ENCODE data around the gene TFG.

TFG gene

GRCh38 chr3:100775669-100776068, 66.4 kb downstream of the TFG start:
- TF ChIP-seq CTCF (IDR thresholded peaks at IDR 0.05; ENCODE audit: insufficient read depth, low read depth, low read length, missing control alignments) = no peak
- DNase-seq (ENCODE audit: low read depth) = peak; percentile 25
- no peak overlapping the region for H3K4me3 ChIP-seq (ENCODE audit: low read length)

- H3K4me3 ChIP-seq (ENCODE audit: low read length) = no peak overlapping the region
- DNase-seq (ENCODE audit: low read depth) = no peak
- no peak for TF ChIP-seq CTCF (IDR thresholded peaks at IDR 0.05; ENCODE audit: insufficient read depth, low read depth, low read length, missing control alignments)
These were observed 66.9 kb downstream of the TFG start for GRCh38 chr3:100776097-100776729.

GRCh38 chr3:100776746-100777145, 67.5 kb downstream of the TFG start:
- TF ChIP-seq CTCF (IDR thresholded peaks at IDR 0.05; ENCODE audit: insufficient read depth, low read depth, low read length, missing control alignments) = no peak

GRCh38 chr3:100777271-100777670, 68.0 kb downstream of the TFG start:
- no peak for TF ChIP-seq CTCF (IDR thresholded peaks at IDR 0.05; ENCODE audit: insufficient read depth, low read depth, low read length, missing control alignments)
- H3K4me3 ChIP-seq (ENCODE audit: low read length) = no peak overlapping the region
- DNase-seq (ENCODE audit: low read depth) = peak; percentile 74

More at GRCh38 chr3:100776746-100777145, 67.5 kb downstream of the TFG start:
- DNase-seq (ENCODE audit: low read depth) = peak; percentile 24
- H3K4me3 ChIP-seq (ENCODE audit: low read length) = no peak overlapping the region

GRCh38 chr3:100779480-100779879, 70.2 kb downstream of the TFG start:
- TF ChIP-seq CTCF (IDR thresholded peaks at IDR 0.05; ENCODE audit: insufficient read depth, low read depth, low read length, missing control alignments) = no peak
- DNase-seq (ENCODE audit: low read depth) = no peak

GRCh38 chr3:100780071-100780622, 70.9 kb downstream of the TFG start:
- no peak for TF ChIP-seq CTCF (IDR thresholded peaks at IDR 0.05; ENCODE audit: insufficient read depth, low read depth, low read length, missing control alignments)
- DNase-seq (ENCODE audit: low read depth) = no peak
- H3K4me3 ChIP-seq (ENCODE audit: low read length) = no peak overlapping the region

More at GRCh38 chr3:100779480-100779879, 70.2 kb downstream of the TFG start:
- no peak overlapping the region for H3K4me3 ChIP-seq (ENCODE audit: low read length)

GRCh38 chr3:100781301-100781700, 72.0 kb downstream of the TFG start:
- DNase-seq (ENCODE audit: low read depth) = no peak
- no peak overlapping the region for H3K4me3 ChIP-seq (ENCODE audit: low read length)
- TF ChIP-seq CTCF (IDR thresholded peaks at IDR 0.05; ENCODE audit: insufficient read depth, low read depth, low read length, missing control alignments) = no peak

Measured in epithelial cell of esophagus (primary cell).